ENCODE results near the gene OR6S1.

The OR6S1 gene

DNA sequence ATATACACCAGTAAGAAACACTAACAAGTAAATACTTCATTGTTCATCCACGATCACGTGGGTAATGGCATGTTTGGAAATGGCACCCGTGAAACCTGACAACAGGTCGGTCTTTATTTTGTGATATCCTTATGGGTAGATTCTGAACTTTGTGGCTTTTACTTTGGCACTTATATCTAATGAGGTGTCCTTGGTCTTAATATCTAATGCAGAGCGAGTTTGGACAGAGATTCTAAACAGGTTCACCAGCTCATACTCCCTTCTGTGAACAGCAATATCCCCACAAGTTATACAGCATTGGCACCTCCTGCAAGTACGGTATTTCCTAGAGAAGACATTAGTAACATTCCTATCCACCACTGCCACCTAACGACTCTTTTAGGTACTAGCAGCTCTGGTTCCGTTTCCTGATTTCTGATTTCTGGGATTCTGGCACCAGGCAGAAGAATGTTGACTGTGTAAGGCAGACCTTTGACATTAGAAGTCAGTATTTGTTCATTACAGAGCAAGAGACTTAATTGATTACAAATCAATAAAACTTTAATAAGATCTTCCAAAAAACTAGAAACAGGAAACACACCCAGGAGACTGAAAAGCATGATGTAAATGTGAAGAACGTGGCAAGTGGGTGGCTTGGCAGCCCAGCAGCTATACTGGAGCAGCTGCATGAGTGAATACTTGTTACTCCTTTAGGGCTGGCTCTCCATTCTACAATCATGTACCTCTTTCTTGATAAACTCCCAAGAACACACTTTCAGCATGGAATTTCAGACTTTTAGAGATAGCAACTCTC, 49.6 kb upstream of the OR6S1 start (continued):
- TF ChIP-seq ZNF341 (tag by site-specific recombination; IDR thresholded peaks at IDR 0.05; ENCODE audit: low read depth) (peak; percentile 41; the same call in 1 of the 2 replicates), ZNF2 (tag by site-specific recombination; IDR thresholded peaks at IDR 0.05) (0 out of 2 replicates have a peak, but pooled peaks have one; percentile 46), MZF1 (tag by site-specific recombination; IDR thresholded peaks at IDR 0.05; ENCODE audit: borderline replicate concordance) (peak; percentile 29; the same call in 1 of the 2 replicates), ZNF112 (tag by site-specific recombination; IDR thresholded peaks at IDR 0.05) (no peak), ZNF514 (tag by site-specific recombination; IDR thresholded peaks at IDR 0.05) (no peak), ZNF48 (tag by site-specific recombination; IDR thresholded peaks at IDR 0.05) (no peak), SCRT2 (tag by site-specific recombination; IDR thresholded peaks at IDR 0.05) (peak; percentile 88), ZSCAN30 (tag by site-specific recombination; IDR thresholded peaks at IDR 0.05) (0 out of 2 replicates have a peak, but pooled peaks have one; percentile 34), YY1 (tag by site-specific recombination; IDR thresholded peaks at IDR 0.05) (0 out of 2 replicates have a peak, but pooled peaks have one; percentile 17)
- TF ChIP-seq, protein P1, sequence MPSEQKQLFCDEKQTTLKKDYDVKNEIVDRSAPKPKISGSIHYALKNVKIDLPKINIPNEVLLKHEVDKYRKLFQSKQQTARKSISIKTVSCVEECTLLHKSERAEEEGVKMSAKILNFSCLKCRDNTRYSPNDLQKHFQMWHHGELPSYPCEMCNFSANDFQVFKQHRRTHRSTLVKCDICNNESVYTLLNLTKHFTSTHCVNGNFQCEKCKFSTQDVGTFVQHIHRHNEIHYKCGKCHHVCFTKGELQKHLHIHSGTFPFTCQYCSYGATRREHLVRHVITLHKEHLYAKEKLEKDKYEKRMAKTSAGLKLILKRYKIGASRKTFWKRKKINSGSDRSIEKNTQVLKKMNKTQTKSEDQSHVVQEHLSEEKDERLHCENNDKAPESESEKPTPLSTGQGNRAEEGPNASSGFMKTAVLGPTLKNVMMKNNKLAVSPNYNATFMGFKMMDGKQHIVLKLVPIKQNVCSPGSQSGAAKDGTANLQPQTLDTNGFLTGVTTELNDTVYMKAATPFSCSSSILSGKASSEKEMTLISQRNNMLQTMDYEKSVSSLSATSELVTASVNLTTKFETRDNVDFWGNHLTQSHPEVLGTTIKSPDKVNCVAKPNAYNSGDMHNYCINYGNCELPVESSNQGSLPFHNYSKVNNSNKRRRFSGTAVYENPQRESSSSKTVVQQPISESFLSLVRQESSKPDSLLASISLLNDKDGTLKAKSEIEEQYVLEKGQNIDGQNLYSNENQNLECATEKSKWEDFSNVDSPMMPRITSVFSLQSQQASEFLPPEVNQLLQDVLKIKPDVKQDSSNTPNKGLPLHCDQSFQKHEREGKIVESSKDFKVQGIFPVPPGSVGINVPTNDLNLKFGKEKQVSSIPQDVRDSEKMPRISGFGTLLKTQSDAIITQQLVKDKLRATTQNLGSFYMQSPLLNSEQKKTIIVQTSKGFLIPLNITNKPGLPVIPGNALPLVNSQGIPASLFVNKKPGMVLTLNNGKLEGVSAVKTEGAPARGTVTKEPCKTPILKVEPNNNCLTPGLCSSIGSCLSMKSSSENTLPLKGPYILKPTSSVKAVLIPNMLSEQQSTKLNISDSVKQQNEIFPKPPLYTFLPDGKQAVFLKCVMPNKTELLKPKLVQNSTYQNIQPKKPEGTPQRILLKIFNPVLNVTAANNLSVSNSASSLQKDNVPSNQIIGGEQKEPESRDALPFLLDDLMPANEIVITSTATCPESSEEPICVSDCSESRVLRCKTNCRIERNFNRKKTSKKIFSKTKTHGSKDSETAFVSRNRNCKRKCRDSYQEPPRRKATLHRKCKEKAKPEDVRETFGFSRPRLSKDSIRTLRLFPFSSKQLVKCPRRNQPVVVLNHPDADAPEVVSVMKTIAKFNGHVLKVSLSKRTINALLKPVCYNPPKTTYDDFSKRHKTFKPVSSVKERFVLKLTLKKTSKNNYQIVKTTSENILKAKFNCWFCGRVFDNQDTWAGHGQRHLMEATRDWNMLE (tag by site-specific recombination; conservative IDR thresholded peaks at IDR 0.05; ENCODE audit: low read depth) = 0 out of 2 replicates have a peak, but pooled peaks have one; percentile 38

DNA sequence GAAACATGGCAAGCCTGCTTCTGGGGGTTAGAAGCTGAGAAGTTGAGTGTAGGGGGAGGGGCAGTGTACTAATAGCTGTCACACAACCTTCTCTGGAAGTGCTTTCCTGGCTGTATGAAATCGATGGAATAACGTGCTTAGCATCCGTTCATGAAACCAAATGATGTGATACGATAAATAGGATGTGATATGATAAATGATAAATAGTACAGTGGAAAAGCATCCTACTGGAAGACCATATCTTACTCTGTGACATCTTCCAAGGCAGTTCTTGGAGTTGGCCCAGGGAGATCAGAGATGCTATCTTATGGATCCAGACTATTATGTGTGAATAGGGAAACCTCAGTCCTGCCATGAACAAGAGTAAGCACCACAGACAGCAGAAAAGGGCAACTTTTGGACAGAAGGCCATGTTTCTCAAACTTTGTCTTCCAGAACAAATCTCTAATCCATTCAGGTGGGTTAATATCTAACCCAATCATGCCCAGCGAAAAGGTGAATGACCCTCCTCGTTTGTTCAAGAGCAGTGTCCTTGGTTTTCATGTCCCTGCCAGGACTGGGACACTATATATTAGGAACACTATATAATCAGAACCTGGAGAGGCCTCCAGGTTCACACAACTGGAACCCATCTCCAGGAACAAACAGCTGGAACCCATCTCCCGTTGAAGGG, 46.8 kb upstream of the OR6S1 start, which contains the start of gene ANG:
TSS of gene ANG (plus strand) at position 598 of the 673 bp plus-strand sequence. CDS start 4,801 bp downstream, outside the sequence.
- H3K27ac ChIP-seq (ENCODE audit: extremely low read depth, low read depth, low read length) = no peak within 1 kb of the TSS
- no peaks in the 10 kb centered on the region for H3K9me3 ChIP-seq (ENCODE audit: control insufficient read depth, insufficient read depth, low read depth, low read length)
- TF ChIP-seq SP7 (tag by site-specific recombination; IDR thresholded peaks at IDR 0.05) = no peak
- no peak for TF ChIP-seq ZNF174 (tag by site-specific recombination; IDR thresholded peaks at IDR 0.05)
- TF ChIP-seq, protein P2, sequence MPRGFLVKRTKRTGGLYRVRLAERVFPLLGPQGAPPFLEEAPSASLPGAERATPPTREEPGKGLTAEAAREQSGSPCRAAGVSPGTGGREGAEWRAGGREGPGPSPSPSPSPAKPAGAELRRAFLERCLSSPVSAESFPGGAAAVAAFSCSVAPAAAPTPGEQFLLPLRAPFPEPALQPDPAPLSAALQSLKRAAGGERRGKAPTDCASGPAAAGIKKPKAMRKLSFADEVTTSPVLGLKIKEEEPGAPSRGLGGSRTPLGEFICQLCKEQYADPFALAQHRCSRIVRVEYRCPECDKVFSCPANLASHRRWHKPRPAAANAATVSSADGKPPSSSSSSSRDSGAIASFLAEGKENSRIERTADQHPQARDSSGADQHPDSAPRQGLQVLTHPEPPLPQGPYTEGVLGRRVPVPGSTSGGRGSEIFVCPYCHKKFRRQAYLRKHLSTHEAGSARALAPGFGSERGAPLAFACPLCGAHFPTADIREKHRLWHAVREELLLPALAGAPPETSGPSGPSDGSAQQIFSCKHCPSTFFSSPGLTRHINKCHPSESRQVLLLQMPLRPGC (tag by site-specific recombination; IDR thresholded peaks at IDR 0.05) = no peak
- TF ChIP-seq OSR2 (tag by site-specific recombination; IDR thresholded peaks at IDR 0.05) = no peak
- no peak for TF ChIP-seq ZNF837 (tag by site-specific recombination; IDR thresholded peaks at IDR 0.05)
- TF ChIP-seq WT1 (tag by site-specific recombination; IDR thresholded peaks at IDR 0.05) = no peak
- no peak for TF ChIP-seq MYNN (tag by site-specific recombination; IDR thresholded peaks at IDR 0.05; ENCODE audit: borderline replicate concordance)
- TF ChIP-seq, protein P3, sequence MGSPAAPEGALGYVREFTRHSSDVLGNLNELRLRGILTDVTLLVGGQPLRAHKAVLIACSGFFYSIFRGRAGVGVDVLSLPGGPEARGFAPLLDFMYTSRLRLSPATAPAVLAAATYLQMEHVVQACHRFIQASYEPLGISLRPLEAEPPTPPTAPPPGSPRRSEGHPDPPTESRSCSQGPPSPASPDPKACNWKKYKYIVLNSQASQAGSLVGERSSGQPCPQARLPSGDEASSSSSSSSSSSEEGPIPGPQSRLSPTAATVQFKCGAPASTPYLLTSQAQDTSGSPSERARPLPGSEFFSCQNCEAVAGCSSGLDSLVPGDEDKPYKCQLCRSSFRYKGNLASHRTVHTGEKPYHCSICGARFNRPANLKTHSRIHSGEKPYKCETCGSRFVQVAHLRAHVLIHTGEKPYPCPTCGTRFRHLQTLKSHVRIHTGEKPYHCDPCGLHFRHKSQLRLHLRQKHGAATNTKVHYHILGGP (tag by site-specific recombination; IDR thresholded peaks at IDR 0.05) = no peak
- TF ChIP-seq ZNF133 (tag by site-specific recombination; IDR thresholded peaks at IDR 0.05) = no peak
- no peak for TF ChIP-seq ZNF138 (tag by site-specific recombination; IDR thresholded peaks at IDR 0.05; ENCODE audit: borderline replicate concordance)
- TF ChIP-seq SP3 (tag by site-specific recombination; IDR thresholded peaks at IDR 0.05) = no peak
- no peak for TF ChIP-seq ZNF626 (tag by site-specific recombination; IDR thresholded peaks at IDR 0.05)
- no peak for TF ChIP-seq ZNF658 (tag by site-specific recombination; IDR thresholded peaks at IDR 0.05)
- no peak for TF ChIP-seq ZBTB8A (tag by site-specific recombination; IDR thresholded peaks at IDR 0.05)
- no peak for TF ChIP-seq ZNF707 (tag by site-specific recombination; IDR thresholded peaks at IDR 0.05)
- TF ChIP-seq SETDB1 (IDR thresholded peaks at IDR 0.05; ENCODE audit: insufficient read length, low read length) = no peak
- TF ChIP-seq ZNF114 (tag by site-specific recombination; IDR thresholded peaks at IDR 0.05) = no peak
- no peak for TF ChIP-seq ZNF366 (tag by site-specific recombination; conservative IDR thresholded peaks at IDR 0.05)
- TF ChIP-seq ZNF121 (tag by site-specific recombination; IDR thresholded peaks at IDR 0.05) = no peak
- TF ChIP-seq ZFHX2 (tag by site-specific recombination; conservative IDR thresholded peaks at IDR 0.05) = no peak
- no peaks in the 10 kb centered on the region for H3K4me1 ChIP-seq (ENCODE audit: control insufficient read depth, insufficient read depth, low read length)
- ChIA-PET POLR2A (interaction anchor here (0.6 kb wide), 2 partner anchors 370 to 374 kb away, joined by 3 to 4 read pairs; no protein-coding TSS in a partner anchor), CTCF (interaction anchor here (0.6 to 1.8 kb wide), 4 partner anchors 8 to 169 kb away, joined by 3 to 8 read pairs (median 5); no protein-coding TSS in a partner anchor)
- no peak within 1 kb of the TSS for H3K4me3 ChIP-seq (ENCODE audit: low read depth, low read length)
- no peaks in the 10 kb centered on the region for H3K36me3 ChIP-seq (ENCODE audit: control insufficient read depth in 2 of 2, insufficient read depth in 1 of 2, low read length in 2 of 2)

All from HEK293 (cell line).